DOHH2 (cell line): ENCODE data around the gene MBOAT7.

Source experiments
- H3F3A ChIP-seq: fragments of 200-600 bp; sonication (generic), shearing (Covaris generic); 2 replicates; pipeline ENCODE4 v1.6.0; 2016; ENCODE audit warnings: antibody characterized with exemption, mild to moderate bottlenecking; ENCODE audit not compliant: control insufficient read depth, insufficient read depth
- H3K27ac ChIP-seq: fragments of 200-600 bp; sonication (generic); 2 replicates; pipeline ENCODE4 v1.5.1; 2014; ENCODE audit warnings: low read depth, mild to moderate bottlenecking, low read length, moderate library complexity
- H3K27me3 ChIP-seq: fragments of 200-600 bp; sonication (generic); 2 replicates; pipeline ENCODE4 v1.6.1; 2014; ENCODE audit warnings: mild to moderate bottlenecking, low read length, mixed read lengths; ENCODE audit not compliant: control insufficient read depth
- H3K36me3 ChIP-seq: fragments of 200-600 bp; sonication (generic); 2 replicates; pipeline ENCODE4 v1.6.1; 2014; ENCODE audit warnings: mild to moderate bottlenecking, low read length, moderate library complexity, mixed read lengths; ENCODE audit not compliant: control insufficient read depth
- H3K4me1 ChIP-seq: fragments of 200-600 bp; sonication (generic); 2 replicates; pipeline ENCODE4 v1.6.1; 2014; ENCODE audit warnings: mild to moderate bottlenecking, low read length, mixed read lengths; ENCODE audit not compliant: control insufficient read depth
- H3K4me2 ChIP-seq: fragments of 200-600 bp; sonication (generic); 2 replicates; pipeline ENCODE4 v1.6.0; 2014; ENCODE audit warnings: mild to moderate bottlenecking, low read length, moderate library complexity
- H3K4me3 ChIP-seq: fragments of 200-600 bp; sonication (generic); 2 replicates; pipeline ENCODE4 v1.5.1; 2014; ENCODE audit warnings: mild to moderate bottlenecking, low read length, mixed read lengths
- H3K79me2 ChIP-seq: fragments of 200-600 bp; sonication (generic); 2 replicates; pipeline ENCODE4 v1.6.1; 2014; ENCODE audit warnings: mild to moderate bottlenecking, low read length, mixed read lengths; ENCODE audit not compliant: control insufficient read depth
- H3K9me2 ChIP-seq: fragments of 200-600 bp; sonication (generic); replicated peaks from 2 replicates; pipeline ENCODE4 v1.6.1; 2014; ENCODE audit warnings: mild to moderate bottlenecking, low read length, mixed read lengths; ENCODE audit not compliant: control insufficient read depth
- H3K9me3 ChIP-seq: fragments of 200-600 bp; sonication (generic); 2 replicates; pipeline ENCODE4 v1.6.1; 2014; ENCODE audit warnings: antibody characterized with exemption, low read length, mixed read lengths; ENCODE audit not compliant: control insufficient read depth, insufficient read depth
- H4K20me1 ChIP-seq: fragments of 200-600 bp; sonication (generic); 2 replicates; pipeline ENCODE4 v1.6.0; 2014; ENCODE audit warnings: low read depth, mild to moderate bottlenecking, antibody characterized with exemption, low read length, moderate library complexity; ENCODE audit not compliant: control insufficient read depth, insufficient read depth
- CTCF ChIP-seq: fragments of 200-600 bp; sonication (generic); IDR thresholded peaks from one replicate; pipeline ENCODE4 v1.5.1; 2014; ENCODE audit warnings: antibody characterized with exemption, mild to moderate bottlenecking, low read depth, low read length; ENCODE audit not compliant: poor library complexity, severe bottlenecking
- EZH2phosphoT487 ChIP-seq: fragments of 200-600 bp; sonication (generic); IDR thresholded peaks from 2 replicates; pipeline ENCODE4 v1.6.1; 2017; ENCODE audit warnings: borderline replicate concordance, mild to moderate bottlenecking, antibody characterized with exemption, low read length, moderate library complexity, mixed read lengths

The MBOAT7 gene

DNA sequence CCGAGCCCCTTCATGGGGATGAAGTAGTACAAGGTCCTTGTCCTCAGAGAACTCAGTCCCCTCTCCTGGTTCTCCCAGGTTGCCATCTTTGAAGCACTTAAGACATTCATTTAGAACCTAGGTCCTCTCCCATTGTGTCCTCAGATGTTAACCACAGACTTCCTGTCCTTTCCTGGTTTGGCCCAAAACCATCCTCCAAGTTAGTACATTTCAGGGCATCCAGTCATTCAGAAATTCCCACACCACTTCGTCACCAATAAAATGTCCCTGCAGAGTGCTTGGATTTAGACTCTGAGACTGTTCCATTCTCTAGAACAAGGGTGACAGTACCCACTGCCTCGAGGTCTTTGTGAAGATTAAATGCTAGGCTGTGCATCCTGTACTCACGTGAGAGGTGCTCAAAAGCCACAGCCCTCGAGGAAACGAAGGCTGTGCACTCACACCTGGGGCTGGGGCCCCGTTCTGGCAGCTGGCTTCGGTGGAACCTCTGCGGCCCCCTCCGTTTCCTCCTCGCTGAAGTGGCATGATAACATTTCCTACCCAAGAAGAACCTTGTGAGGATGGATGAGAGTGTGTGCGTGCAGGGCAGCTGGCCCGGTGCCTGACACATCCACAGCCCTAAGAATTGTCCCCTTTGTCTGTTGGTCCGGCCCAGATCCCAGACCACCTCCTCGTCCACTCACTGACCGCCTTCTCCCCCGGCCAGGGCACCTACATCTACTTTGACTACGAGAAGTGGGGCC, 34.6 kb downstream of the MBOAT7 start:
- Histone ChIP-seq H3K9me3 (no peaks in the 10 kb centered on the region), H3K4me1 (peaks cover 12% of the 10 kb centered on the region), H4K20me1 (no peaks in the 10 kb centered on the region), H3K4me2 (no peak overlapping the region), H3K9me2 (no peaks in the 10 kb centered on the region), H3K27ac (no peak overlapping the region), H3K4me3 (no peak overlapping the region), H3K36me3 (peaks cover 75% of the 10 kb centered on the region), H3K27me3 (no peaks in the 10 kb centered on the region), H3K79me2 (peaks cover 13% of the 10 kb centered on the region), H3F3A (peaks cover 3% of the 10 kb centered on the region)
- TF ChIP-seq EZH2phosphoT487 (no peak), CTCF (no peak)

DNA sequence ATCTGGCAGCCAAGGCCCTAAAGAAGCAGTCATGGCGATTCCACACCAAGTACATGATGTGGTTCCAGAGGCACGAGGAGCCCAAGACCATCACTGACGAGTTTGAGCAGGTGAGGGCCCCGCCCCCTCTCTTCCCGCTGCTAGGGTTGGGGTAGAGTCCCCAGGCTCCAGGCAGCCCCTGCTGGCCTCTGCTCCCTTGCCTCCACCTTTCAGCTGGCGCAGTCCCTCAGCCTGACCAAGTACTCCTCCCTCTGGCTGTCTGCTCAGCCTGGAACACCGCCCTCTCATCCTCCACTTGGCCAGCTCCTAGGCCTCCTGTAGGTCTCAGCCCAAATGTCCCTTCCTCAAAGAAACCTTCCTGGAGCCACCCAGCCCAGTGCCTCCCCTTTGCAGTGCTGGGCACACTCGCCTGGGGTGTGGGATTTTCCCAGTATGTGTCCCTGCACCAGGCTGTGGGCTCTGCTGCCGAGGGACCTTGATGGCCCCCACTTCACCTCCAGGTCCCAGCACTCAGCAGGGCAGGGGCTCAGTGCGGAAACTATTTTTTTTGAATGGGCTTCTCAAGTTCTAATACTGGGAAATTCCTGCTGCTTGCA, 35.6 kb downstream of the MBOAT7 start:
- Histone ChIP-seq H3F3A (peaks cover 3% of the 10 kb centered on the region), H4K20me1 (no peaks in the 10 kb centered on the region), H3K4me2 (no peak overlapping the region), H3K4me1 (peaks cover 9% of the 10 kb centered on the region), H3K9me2 (no peaks in the 10 kb centered on the region), H3K27ac (no peak overlapping the region), H3K27me3 (no peaks in the 10 kb centered on the region), H3K4me3 (no peak overlapping the region), H3K79me2 (peaks cover 9% of the 10 kb centered on the region), H3K36me3 (peaks cover 84% of the 10 kb centered on the region), H3K9me3 (no peaks in the 10 kb centered on the region)
- TF ChIP-seq EZH2phosphoT487 (no peak), CTCF (no peak)

GRCh38 chr19:54152878-54153524, 36.4 kb downstream of the MBOAT7 start:
- Histone ChIP-seq H3K27ac (no peak overlapping the region), H3K4me1 (peaks cover under 1% of the 10 kb centered on the region), H3K36me3 (peaks cover 89% of the 10 kb centered on the region), H3K27me3 (no peaks in the 10 kb centered on the region), H3K9me2 (no peaks in the 10 kb centered on the region), H4K20me1 (no peaks in the 10 kb centered on the region), H3K79me2 (peaks cover under 1% of the 10 kb centered on the region; the same call in 1 of the 2 replicates), H3F3A (no peaks in the 10 kb centered on the region; the same call in none of the 2 replicates), H3K4me2 (no peak overlapping the region), H3K4me3 (no peak overlapping the region), H3K9me3 (no peaks in the 10 kb centered on the region)
- TF ChIP-seq CTCF (no peak), EZH2phosphoT487 (no peak)
